Measurements from ENCODE around the gene PBX1. TPM values are rescaled to one million over a fixed set of nuclear protein-coding genes. Genes with fewer than 3 reads are reported as not detected.

The PBX1 gene
- total and polyA plus RNA-seq, 7 donors = 6.7 to 168 (median 118) TPM

DNA sequence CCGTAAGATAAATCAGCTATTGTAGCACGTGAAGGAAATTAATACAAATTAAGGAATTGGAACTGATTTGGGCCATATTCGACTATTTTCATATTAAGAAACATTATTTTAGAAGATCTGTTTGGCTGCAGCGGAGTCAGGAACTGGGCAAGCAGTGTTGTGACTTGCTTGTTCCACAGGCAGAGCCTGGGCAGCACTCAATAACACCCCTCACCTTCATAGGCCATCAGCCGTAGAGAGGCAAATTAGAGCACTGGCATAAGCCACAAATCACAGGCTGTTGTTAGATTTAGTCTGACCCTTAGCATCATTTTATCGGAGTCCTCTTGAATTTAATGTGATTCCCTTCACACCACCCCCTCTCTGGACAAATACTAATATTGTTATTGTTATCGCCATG is 72.8 kb downstream of the PBX1 start:
- TF ChIP-seq CTCF (IDR thresholded peaks at IDR 0.05) = no peak
- no peak for TF ChIP-seq POLR2A (IDR thresholded peaks at IDR 0.05)
- TF ChIP-seq EP300 (IDR thresholded peaks at IDR 0.05) = no peak
- no peak for TF ChIP-seq POLR2AphosphoS5 (IDR thresholded peaks at IDR 0.05)
- 87 to 95% methylated on average over 7 of the region's 7 CpGs for WGBS, 2 donors
- Histone ChIP-seq H3K27me3 (no peaks in the 10 kb centered on the region), H3K4me3 (no peak overlapping the region), H3K4me1 (peaks cover 0 to 88% (median 77%) of the 10 kb centered on the region in 4 donors), H3K36me3 (no peaks in the 10 kb centered on the region), H3K27ac (peak overlapping the region; percentile 40 to 86 (median 80)), H3K9me3 (no peaks in the 10 kb centered on the region)
- intact Hi-C loops (cut with DNase I) = no loop called here
- no peak for DNase-seq

DNA sequence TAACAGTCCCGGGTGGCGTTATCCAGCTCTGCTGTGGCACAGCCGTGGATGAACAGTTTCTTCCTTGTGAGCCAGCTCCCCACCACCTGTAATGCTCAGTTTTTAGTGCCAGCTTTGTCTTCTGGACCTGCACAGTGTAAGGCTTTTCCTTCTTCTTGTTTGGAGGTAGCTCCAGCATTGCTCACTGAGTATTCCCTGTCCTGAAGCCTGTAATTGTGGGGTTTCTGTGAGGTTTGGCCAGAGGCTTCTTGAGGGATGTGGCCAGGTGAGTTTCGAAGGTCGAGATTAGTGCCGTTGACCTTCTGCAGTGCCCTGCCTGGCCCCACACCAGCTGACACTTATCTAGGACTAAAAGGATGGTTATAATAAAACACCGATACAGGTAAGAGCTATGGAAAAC is 75.0 kb downstream of the PBX1 start:
- no peaks in the 10 kb centered on the region for H3K9me3 ChIP-seq
- peak overlapping the region; percentile 76 to 86 (median 80) for H3K27ac ChIP-seq
- intact Hi-C loops (cut with DNase I) = no loop called here
- TF ChIP-seq CTCF (IDR thresholded peaks at IDR 0.05) (no peak), POLR2A (IDR thresholded peaks at IDR 0.05) (no peak), POLR2AphosphoS5 (IDR thresholded peaks at IDR 0.05) (no peak), EP300 (IDR thresholded peaks at IDR 0.05) (no peak)
- no peak for DNase-seq
- 58 to 71% methylated on average over 7 of the region's 7 CpGs for WGBS, 2 donors
- H3K4me3 ChIP-seq = no peak overlapping the region
- peaks cover 0 to 95% (median 87%) of the 10 kb centered on the region in 4 donors for H3K4me1 ChIP-seq
- H3K36me3 ChIP-seq = no peaks in the 10 kb centered on the region
- no peaks in the 10 kb centered on the region for H3K27me3 ChIP-seq

- 90 to 91% methylated on average over 22 of the region's 22 CpGs for WGBS, 2 donors
- peak overlapping the region; percentile 76 to 86 (median 80) for H3K27ac ChIP-seq
- H3K4me1 ChIP-seq = peaks cover 0 to 97% (median 84%) of the 10 kb centered on the region in 4 donors
- no peaks in the 10 kb centered on the region for H3K27me3 ChIP-seq
- DNase-seq = no peak
- TF ChIP-seq CTCF (IDR thresholded peaks at IDR 0.05) (no peak), POLR2A (IDR thresholded peaks at IDR 0.05) (no peak), EP300 (IDR thresholded peaks at IDR 0.05) (no peak), POLR2AphosphoS5 (IDR thresholded peaks at IDR 0.05) (no peak)
- intact Hi-C loops (cut with DNase I) = loop anchor here (5.0 kb wide), 2 partner anchors 73 to 152 kb away; no protein-coding TSS in a partner anchor
- no peak overlapping the region for H3K4me3 ChIP-seq
- no peaks in the 10 kb centered on the region for H3K36me3 ChIP-seq
- H3K9me3 ChIP-seq = no peaks in the 10 kb centered on the region
These were observed 76.2 kb downstream of the PBX1 start for GRCh38 chr1:164635059-164635802.

GRCh38 chr1:164635803-164636731 is 77.1 kb downstream of the PBX1 start:
- Histone ChIP-seq H3K9me3 (no peaks in the 10 kb centered on the region), H3K27me3 (no peaks in the 10 kb centered on the region), H3K4me3 (no peak overlapping the region), H3K27ac (peak overlapping the region; percentile 76 to 86 (median 80)), H3K36me3 (no peaks in the 10 kb centered on the region), H3K4me1 (peaks cover 0 to 96% (median 84%) of the 10 kb centered on the region in 4 donors)
- no peak for DNase-seq
- intact Hi-C loops (cut with DNase I) = loop anchor here (5.0 kb wide), 2 partner anchors 74 to 151 kb away; no protein-coding TSS in a partner anchor
- TF ChIP-seq POLR2AphosphoS5 (IDR thresholded peaks at IDR 0.05) (peak in 2 of 4 donors; percentile 17 to 33), EP300 (IDR thresholded peaks at IDR 0.05) (no peak), CTCF (IDR thresholded peaks at IDR 0.05) (no peak)
- WGBS, 2 donors = 29 to 63% methylated on average over 5 of the region's 5 CpGs

Data from sigmoid colon (tissue), 7 donors.